Endothelial cell of umbilical vein (primary cell): Measurements from ENCODE around the gene ITGB3. TPM values are rescaled to one million over a fixed set of nuclear protein-coding genes. Genes with fewer than 3 reads are reported as not detected.

Experiments used
- BruUV-seq: library from RNA; stranded (reverse); fragments of 400-500 nt; replicated peaks from 2 replicates; lab custom pipeline; 2021; lab: Mats Ljungman, UMichigan
- CTCF ChIA-PET: fragments of 300-600, 350-600 bp; sonication (Branson Sonifier 250); formaldehyde crosslinking; loops from one replicate; lab custom pipeline; 2021; ENCODE audit warnings: antibody characterized with exemption, inconsistent platforms; lab: Charles Lee
- POLR2A ChIA-PET: fragments of 300-600, 350-600 bp; sonication (Branson Sonifier 250); formaldehyde crosslinking; loops from one replicate; lab custom pipeline; 2021; ENCODE audit warnings: antibody characterized with exemption, inconsistent platforms; lab: Charles Lee
- DNase-seq: peaks from one replicate; pipeline ENCODE4 v3.0.0-alpha.2; 2011; ENCODE audit warnings: low read depth, low spot score
- FAIRE-seq: peaks from 2 replicates; lab custom pipeline; 2011; peaks lifted over from hg19 to GRCh38; lab: Jason Lieb, UNC
- H2AFZ ChIP-seq: 2 replicates; pipeline ENCODE4 v1.6.0; 2012; ENCODE audit warnings: low read depth, low read length, control low read depth, inconsistent platforms
- H3K27ac ChIP-seq: 2 replicates; pipeline ENCODE4 v1.5.1; 2011; ENCODE audit warnings: low read depth, mild to moderate bottlenecking, control low read depth, low read length, moderate library complexity; ENCODE audit not compliant: insufficient read depth
- H3K27me3 ChIP-seq, 2 experiments: 2 replicates each; pipeline versions ENCODE4 v1.6.0 to v1.6.1; 2011; ENCODE audit warnings: low read length in 2 of 2, mixed read lengths in 1 of 2; ENCODE audit not compliant: control insufficient read depth in 2 of 2, insufficient read depth in 2 of 2
- H3K36me3 ChIP-seq, 2 experiments: 2 replicates in 1 of 2; 3 replicates in 1 of 2; pipeline ENCODE4 v1.5.1; 2011; ENCODE audit warnings: low read length in 2 of 2, mild to moderate bottlenecking in 1 of 2, moderate library complexity in 1 of 2; ENCODE audit not compliant: control insufficient read depth in 2 of 2, insufficient read depth in 2 of 2; ENCODE audit errors: extremely low read depth in 1 of 2
- H3K4me1 ChIP-seq: 3 replicates; pipeline ENCODE4 v1.5.1; 2011; ENCODE audit warnings: mild to moderate bottlenecking, low read length; ENCODE audit not compliant: control insufficient read depth, insufficient read depth; ENCODE audit errors: extremely low read depth
- H3K4me2 ChIP-seq: 2 replicates; pipeline ENCODE4 v1.6.1; 2011; ENCODE audit warnings: low read length, control low read depth, mixed read lengths; ENCODE audit not compliant: insufficient read depth
- H3K4me3 ChIP-seq, 3 experiments: fragments of 200-600 bp in 1 of 3; sonication (generic), shearing (Covaris generic) in 1 of 3; replicated peaks in 1 of 3; 2 replicates each; pipeline ENCODE4 v1.5.1; 2011 to 2016; ENCODE audit warnings: control low read depth in 3 of 3, low read length in 3 of 3, mild to moderate bottlenecking in 2 of 3, inconsistent platforms in 1 of 3, low read depth in 1 of 3, moderate library complexity in 1 of 3; ENCODE audit not compliant: insufficient read depth in 1 of 3
- H3K79me2 ChIP-seq: 2 replicates; pipeline ENCODE4 v1.6.0; 2012; ENCODE audit warnings: low read length, inconsistent platforms; ENCODE audit not compliant: control insufficient read depth, insufficient read depth
- H3K9ac ChIP-seq: replicated peaks from 2 replicates; pipeline ENCODE3; 2011; ENCODE audit warnings: low read length, control low read depth; ENCODE audit not compliant: insufficient read depth; ENCODE audit errors: extremely low read depth
- H3K9me1 ChIP-seq: replicated peaks from 3 replicates; pipeline ENCODE4 v1.6.0; 2011; ENCODE audit warnings: mild to moderate bottlenecking, low read length; ENCODE audit not compliant: control insufficient read depth, insufficient read depth; ENCODE audit errors: extremely low read depth
- H3K9me3 ChIP-seq: replicated peaks from 2 replicates; pipeline ENCODE4 v1.5.1; 2012; ENCODE audit warnings: low read length, inconsistent platforms; ENCODE audit not compliant: control insufficient read depth, insufficient read depth
- H4K20me1 ChIP-seq: replicated peaks from 2 replicates; pipeline ENCODE3; 2011; ENCODE audit warnings: mild to moderate bottlenecking, low read length; ENCODE audit not compliant: control insufficient read depth, insufficient read depth; ENCODE audit errors: extremely low read depth
- EZH2 ChIP-seq: IDR thresholded peaks from 2 replicates; pipeline ENCODE4 v1.6.1; 2012; ENCODE audit warnings: borderline replicate concordance, low read depth, mild to moderate bottlenecking, moderate library complexity, low read length, inconsistent platforms; ENCODE audit not compliant: severe bottlenecking
- FOS ChIP-seq: IDR thresholded peaks from 2 replicates; pipeline ENCODE4 v1.6.1; 2011; ENCODE audit warnings: mild to moderate bottlenecking, low read length, moderate library complexity, borderline replicate concordance; ENCODE audit not compliant: insufficient read depth
- GATA2 ChIP-seq: IDR thresholded peaks from 2 replicates; pipeline ENCODE4 v1.7.0; 2011; ENCODE audit warnings: low read depth, mild to moderate bottlenecking, moderate library complexity, mixed read lengths, low read length; ENCODE audit not compliant: insufficient read length, insufficient read depth
- JUN ChIP-seq: IDR thresholded peaks from 2 replicates; pipeline ENCODE4 v1.6.1; 2011; ENCODE audit warnings: borderline replicate concordance, low read depth; ENCODE audit not compliant: insufficient read length, insufficient read depth
- MYC ChIP-seq: IDR thresholded peaks from one replicate; pipeline ENCODE4 v1.6.1; 2011; ENCODE audit warnings: mild to moderate bottlenecking, low read depth, low read length
- POLR2A ChIP-seq: IDR thresholded peaks from 2 replicates; pipeline ENCODE4 v1.6.1; 2012; ENCODE audit warnings: low read depth, mild to moderate bottlenecking, control low read depth, low read length
- POLR2AphosphoS5 ChIP-seq: IDR thresholded peaks from 2 replicates; pipeline ENCODE4 v1.6.1; 2012; ENCODE audit warnings: low read depth, mild to moderate bottlenecking, control low read depth, low read length, moderate library complexity; ENCODE audit not compliant: insufficient read depth
- dilution Hi-C: fragments of 300-500 bp; cut with MboI; formaldehyde crosslinking; loops from one replicate; pipeline ENCODE4 v1.15.0; 2019; ENCODE audit warnings: low sequenced_read_pairs; ENCODE audit not compliant: extremely low pct_ligation_motif_present
- intact Hi-C: fragments of 100-400 bp; cut with micrococcal nuclease; formaldehyde crosslinking; loops from one replicate; pipeline ENCODE4 v1.10.0; 2022
- polyA plus RNA-seq, 4 experiments: library from polyadenylated mRNA; depleted of rRNA in 3 of 4; stranded (reverse) in 3 of 4; unstranded in 1 of 4; fragments of >200 nt; gene quantifications; 2 replicates each; pipeline versions ENCODE4 v1.2.1 to v1.2.3, GENCODE V29; 2011 to 2012; ENCODE audit warnings: missing spikeins in 1 of 4
- total RNA-seq: library from RNA; stranded (reverse); gene quantifications from 2 replicates; pipeline ENCODE4 v1.2.3, GENCODE V29; 2021
- TF ChIP-seq, protein P1 (sequence below): IDR thresholded peaks from 2 replicates; pipeline ENCODE4 v1.6.1; 2011; ENCODE audit not compliant: insufficient read depth, insufficient read length
- TF ChIP-seq, protein P2 (sequence below), 2 donors: IDR thresholded peaks; 1 replicate in 1 of 2; 2 replicates in 1 of 2; pipeline ENCODE4 v1.5.1; 2011; ENCODE audit warnings: low read length in 2 of 2, mild to moderate bottlenecking in 2 of 2, moderate library complexity in 2 of 2, control low read depth in 1 of 2, inconsistent platforms in 1 of 2, low read depth in 1 of 2; ENCODE audit not compliant: insufficient read depth in 1 of 2; ENCODE audit errors: extremely low read depth in 1 of 2

ITGB3 gene
- total and polyA plus RNA-seq, 2 donors (not counting 3 experiments of a cell fraction or from before 2014, with no cell fraction given) = 55.8 to 60.0 TPM

DNA sequence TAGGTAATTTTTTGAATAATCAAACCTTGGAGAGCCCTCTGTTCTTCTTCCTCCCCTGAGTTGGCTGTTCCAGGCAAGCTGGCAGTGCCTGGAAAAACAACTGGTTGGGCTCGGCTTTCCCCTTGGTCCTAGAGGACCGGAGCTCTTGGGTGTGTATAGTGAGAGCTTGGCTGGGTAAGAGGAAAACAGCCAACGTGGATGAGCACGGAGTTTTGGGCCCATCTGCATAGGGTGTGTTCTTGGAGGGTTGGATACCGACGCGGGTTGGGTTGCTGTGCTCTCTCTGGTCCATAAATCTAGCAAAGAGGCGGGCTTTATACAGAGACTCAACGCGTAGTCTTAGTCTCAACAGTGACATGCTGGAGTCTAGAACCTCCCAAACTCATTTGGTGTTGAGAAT, 23.2 kb downstream of the ITGB3 start:
- TF ChIP-seq POLR2A (no peak), JUN (no peak), MYC (no peak), EZH2 (no peak), FOS (no peak), GATA2 (no peak), POLR2AphosphoS5 (no peak)
- TF ChIP-seq, protein P1, sequence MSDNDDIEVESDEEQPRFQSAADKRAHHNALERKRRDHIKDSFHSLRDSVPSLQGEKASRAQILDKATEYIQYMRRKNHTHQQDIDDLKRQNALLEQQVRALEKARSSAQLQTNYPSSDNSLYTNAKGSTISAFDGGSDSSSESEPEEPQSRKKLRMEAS = no peak
- TF ChIP-seq, protein P2, sequence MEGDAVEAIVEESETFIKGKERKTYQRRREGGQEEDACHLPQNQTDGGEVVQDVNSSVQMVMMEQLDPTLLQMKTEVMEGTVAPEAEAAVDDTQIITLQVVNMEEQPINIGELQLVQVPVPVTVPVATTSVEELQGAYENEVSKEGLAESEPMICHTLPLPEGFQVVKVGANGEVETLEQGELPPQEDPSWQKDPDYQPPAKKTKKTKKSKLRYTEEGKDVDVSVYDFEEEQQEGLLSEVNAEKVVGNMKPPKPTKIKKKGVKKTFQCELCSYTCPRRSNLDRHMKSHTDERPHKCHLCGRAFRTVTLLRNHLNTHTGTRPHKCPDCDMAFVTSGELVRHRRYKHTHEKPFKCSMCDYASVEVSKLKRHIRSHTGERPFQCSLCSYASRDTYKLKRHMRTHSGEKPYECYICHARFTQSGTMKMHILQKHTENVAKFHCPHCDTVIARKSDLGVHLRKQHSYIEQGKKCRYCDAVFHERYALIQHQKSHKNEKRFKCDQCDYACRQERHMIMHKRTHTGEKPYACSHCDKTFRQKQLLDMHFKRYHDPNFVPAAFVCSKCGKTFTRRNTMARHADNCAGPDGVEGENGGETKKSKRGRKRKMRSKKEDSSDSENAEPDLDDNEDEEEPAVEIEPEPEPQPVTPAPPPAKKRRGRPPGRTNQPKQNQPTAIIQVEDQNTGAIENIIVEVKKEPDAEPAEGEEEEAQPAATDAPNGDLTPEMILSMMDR (IDR thresholded peaks at IDR 0.05; ENCODE audit: extremely low read depth in 1 of 2, insufficient read depth in 1 of 2, low read depth in 1 of 2, low read length in 2 of 2) = no peak
- no peaks in the 10 kb centered on the region for H3K9me1 ChIP-seq
- no peaks in the 10 kb centered on the region for H3K9me3 ChIP-seq
- no peaks in the 10 kb centered on the region for H3K36me3 ChIP-seq
- no peaks in the 10 kb centered on the region for H3K79me2 ChIP-seq
- ChIA-PET CTCF (interaction anchor here (1.0 kb wide), 1 partner anchor 38 kb away, joined by 3 read pairs; no protein-coding TSS in a partner anchor), POLR2A (no interaction called here)
- H3K27me3 ChIP-seq = no peaks in the 10 kb centered on the region
- H4K20me1 ChIP-seq = no peaks in the 10 kb centered on the region
- H3K9ac ChIP-seq = no peak overlapping the region
- H2AFZ ChIP-seq = no peak overlapping the region
- peaks cover 21% of the 10 kb centered on the region for H3K4me1 ChIP-seq
- H3K4me3 ChIP-seq = no peak overlapping the region
- intact Hi-C loops = no loop called here
- FAIRE-seq = peak; percentile 70
- dilution Hi-C loops = no loop called here
- no TSS peak for BruUV-seq
- no peak overlapping the region for H3K4me2 ChIP-seq
- peak; percentile 63 for DNase-seq
- H3K27ac ChIP-seq = no peak overlapping the region
